ELF-1 (cell line): ENCODE data around the gene RBM41.
"Not testable (repeated sequence)": the region's sequence is repeated elsewhere in the genome, so short reads cannot be mapped to it uniquely, and the experiment has no call there.

ENCODE experiments used
- DNase-seq: peaks from one replicate; pipeline ENCODE4 v3.0.0-alpha.2; 2016; ENCODE audit warnings: low read depth, low spot score

RBM41 gene

DNA sequence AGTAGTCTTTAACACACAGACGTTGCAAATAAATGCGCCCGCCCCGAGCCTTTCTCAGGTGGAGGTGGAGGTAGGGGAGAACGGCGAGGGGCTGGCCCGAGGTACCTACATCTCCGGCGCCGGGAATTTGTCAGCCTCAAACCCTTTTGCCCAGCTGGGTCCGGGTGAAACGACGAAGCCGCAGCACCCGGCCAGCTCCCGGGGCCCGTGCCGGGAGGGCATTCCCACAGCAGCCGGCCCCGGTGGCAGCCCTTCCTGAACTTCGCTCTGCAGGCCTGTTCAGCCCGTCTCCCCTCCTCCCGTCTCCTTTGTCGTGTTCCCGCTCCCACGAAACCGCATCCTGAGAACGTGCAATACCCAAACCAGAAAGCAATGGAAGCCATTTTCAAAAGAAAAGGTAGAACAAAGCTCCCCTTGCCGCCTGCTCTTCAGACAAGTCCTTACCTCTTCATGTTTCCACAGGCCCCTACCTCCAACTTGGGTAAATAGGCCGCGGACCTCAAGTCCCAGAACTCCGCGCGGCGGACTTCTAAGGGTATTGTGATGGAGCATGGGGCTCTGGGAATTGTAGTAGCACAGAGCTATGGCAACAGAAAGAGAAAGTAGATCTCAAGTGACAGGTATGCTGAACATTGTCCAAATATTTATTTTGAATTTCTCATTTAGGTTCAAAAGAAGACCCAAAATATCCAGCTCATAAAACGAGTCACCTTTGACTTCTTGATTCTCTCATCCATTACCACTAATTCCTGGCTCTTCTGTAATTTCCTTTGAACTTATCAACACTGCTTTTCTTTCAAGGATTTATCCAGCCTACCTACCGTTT lies at the start of gene RBM41:
Gene RBM41, minus strand, starts transcription at position 501 of the 826 bp plus-strand sequence. Its CDS starts 49 bp downstream, at position 452.
- DNase-seq = peak; percentile 88

DNA sequence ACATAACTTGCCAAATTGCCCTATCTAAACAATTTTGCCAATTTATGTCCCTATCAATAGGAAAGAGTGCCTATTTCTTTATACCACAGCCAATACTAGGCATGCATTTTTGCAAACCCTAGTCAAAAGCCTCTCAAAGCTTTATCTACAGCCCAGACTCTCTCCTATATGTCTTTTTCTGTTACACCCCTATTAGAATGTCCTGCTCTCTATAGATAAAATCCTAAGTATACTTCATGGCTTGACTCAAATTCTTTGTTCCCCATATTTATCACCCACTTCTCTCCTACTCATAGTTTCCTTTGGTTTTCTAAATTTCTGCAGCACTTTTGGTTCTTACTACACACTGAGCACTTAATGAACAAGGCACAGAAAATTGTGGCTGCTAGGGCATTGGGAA lies 49.6 kb upstream of the RBM41 start:
- DNase-seq = no peak

DNA sequence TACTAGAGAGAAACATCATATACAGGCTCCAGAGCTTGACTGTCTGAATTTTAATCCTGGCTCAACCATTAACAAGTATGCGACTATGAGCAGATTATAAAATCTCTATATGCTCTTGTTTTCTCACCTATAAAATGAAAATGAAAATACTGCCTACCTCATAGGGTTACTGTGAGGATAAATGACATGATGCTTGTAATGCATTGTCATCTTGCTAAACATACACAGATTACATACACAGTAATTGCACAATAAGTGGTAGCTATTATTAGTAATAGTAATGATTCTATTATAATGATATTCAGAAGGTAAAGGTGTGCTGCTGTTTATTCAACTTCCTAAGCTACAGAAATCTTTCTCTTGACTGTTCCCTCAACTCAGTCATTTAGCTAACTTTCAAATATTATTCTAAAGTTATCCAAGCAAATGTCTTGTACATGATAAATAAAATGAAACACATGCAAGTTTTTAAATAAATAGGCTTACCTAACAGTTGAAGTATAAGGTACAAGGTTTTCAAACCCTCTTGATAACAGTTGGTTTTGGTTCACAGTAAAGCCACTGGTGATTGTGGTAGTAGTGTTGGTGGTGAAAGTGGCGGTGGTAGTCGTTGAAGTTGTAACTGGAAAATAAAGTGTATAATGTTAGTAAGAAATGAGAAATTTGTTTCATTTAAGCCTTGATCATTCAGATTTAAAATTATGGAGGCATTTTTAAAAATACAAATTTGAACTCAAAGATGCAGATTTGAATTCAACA lies 48.7 kb upstream of the RBM41 start:
- DNase-seq = no peak

DNA sequence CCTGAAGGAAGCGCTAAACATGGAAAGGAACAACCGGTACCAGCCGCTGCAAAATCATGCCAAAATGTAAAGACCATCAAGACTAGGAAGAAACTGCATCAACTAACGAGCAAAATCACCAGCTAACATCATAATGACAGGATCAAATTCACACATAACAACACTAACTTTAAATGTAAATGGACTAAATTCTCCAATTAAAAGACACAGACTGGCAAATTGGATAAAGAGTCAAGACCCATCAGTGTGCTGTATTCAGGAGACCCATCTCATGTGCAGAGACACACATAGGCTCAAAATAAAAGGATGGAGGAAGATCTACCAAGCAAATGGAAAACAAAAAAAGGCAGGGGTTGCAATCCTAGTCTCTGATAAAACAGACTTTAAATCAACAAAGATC lies 39.0 kb upstream of the RBM41 start:
- DNase-seq = not testable (repeated sequence)

DNA sequence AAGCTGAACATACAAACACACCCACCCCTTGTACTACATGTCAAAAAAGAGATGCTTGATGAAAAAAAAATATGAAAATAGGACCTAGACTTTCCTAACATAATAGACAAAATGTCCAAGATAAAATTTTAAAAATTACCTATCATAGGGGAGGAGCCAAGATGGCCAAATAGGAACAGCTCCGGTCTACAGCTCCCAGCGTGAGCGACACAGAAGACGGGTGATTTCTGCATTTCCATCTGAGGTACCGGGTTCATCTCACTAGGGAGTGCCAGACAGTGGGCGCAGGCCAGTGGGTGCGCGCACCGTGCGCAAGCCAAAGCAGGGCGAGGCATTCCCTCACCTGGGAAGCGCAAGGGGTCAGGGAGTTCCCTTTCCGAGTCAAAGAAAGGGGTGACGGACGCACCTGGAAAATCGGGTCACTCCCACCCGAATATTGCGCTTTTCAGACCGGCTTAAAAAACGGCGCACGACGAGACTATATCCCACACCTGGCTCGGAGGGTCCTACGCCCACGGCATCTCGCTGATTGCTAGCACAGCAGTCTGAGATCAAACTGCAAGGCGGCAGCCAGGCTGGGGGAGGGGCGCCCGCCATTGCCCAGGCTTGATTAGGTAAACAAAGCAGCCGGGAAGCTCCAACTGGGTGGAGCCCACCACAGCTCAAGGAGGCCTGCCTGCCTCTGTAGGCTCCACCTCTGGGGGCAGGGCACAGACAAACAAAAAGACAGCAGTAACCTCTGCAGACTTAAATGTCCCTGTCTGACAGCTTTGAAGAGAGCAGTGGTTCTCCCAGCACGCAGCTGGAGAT lies 37.2 kb upstream of the RBM41 start:
- not testable (repeated sequence) for DNase-seq

DNA sequence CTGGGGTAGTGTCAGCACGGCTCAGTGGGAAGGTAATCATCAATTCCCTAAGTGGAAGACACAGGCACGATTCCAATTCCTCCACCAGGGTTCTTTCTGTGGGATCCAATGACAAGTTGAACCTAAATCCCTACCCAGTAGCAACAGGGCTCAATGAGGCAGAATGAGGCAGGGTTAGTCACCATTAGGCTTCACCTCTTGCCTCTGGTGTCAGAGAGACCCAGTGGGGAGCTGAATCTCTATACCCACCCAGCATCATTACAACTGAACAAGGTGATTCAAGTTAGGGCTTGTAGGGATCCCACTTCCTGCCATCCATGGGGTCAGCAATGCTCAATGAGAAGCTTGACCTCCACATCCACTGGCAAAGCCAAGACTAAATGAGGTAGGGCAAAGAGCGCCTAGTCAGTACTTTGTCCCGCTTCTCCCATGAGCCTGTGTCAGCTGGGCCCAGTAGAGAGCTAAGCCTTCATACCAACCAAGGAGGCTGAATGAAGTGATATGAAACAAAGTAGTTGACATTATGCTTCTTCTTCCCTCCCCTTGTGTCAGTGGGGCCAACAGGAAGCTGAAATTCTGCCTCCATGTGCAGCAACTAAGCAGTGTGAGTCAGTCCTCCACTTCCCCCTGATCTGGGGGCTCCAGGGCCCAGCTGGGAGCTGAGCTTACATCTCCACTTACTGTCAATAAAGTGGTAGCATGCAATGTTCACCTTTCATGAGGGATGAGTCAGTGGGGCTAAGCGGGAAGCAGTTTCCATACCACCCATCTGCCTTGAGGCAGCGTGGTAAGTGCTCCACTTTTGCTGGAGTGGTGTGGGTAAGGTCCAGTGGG lies 36.4 kb upstream of the RBM41 start:
- peak; percentile 58 for DNase-seq

DNA sequence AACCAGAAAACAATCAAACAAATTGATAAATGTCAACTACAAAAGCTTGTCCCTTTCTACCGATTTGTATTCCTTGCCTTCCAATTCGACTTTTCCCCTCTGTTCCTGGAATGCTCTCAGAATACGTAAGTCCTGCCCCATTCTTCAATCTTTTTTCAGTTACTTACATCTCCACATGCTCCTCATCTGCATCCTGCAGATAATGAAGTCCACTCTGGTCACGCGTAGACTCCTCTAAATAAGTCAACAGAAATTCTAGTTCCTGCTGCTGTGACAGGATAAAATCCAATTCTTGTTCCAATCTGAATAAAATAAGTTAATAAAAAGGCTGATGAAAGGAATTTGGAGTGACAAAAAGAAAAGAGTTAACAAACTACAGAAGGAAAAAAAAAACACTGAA lies 34.4 kb upstream of the RBM41 start:
- DNase-seq = no peak

DNA sequence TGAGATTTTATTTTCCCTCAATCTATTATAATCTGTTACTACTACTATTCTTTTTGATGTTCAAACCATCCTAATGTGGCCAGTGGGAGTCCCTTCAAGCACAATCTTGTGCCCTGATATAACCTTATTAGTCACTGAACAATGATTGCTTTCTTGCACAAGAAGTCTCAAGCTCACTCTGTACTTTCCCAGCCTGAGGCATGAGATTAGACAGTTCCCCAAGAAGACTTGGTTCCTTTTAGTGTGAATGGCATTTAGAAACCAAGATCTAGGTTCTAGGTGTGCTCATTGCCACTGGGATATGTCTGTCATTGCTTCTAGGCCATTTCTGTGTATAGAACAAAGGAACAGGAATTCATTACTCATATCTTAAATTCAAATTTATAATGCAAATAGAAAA lies 28.0 kb upstream of the RBM41 start:
- DNase-seq = no peak

DNA sequence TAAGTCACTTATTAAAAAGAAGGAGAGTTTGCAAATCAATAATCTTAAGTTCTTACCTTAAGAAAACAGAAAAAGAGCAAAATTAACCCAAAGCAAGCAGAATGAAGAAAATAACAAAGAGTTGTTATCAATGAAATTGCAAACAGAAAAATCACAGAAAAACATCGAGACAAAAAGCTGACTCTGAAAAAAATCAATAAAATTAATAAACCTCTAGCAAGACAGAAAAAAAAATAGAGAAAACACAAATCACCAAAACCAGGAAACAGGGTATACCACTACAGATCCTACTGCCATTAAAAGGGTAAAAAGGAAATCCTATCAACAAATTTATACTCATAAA lies 17.3 kb upstream of the RBM41 start:
- DNase-seq = no peak

DNA sequence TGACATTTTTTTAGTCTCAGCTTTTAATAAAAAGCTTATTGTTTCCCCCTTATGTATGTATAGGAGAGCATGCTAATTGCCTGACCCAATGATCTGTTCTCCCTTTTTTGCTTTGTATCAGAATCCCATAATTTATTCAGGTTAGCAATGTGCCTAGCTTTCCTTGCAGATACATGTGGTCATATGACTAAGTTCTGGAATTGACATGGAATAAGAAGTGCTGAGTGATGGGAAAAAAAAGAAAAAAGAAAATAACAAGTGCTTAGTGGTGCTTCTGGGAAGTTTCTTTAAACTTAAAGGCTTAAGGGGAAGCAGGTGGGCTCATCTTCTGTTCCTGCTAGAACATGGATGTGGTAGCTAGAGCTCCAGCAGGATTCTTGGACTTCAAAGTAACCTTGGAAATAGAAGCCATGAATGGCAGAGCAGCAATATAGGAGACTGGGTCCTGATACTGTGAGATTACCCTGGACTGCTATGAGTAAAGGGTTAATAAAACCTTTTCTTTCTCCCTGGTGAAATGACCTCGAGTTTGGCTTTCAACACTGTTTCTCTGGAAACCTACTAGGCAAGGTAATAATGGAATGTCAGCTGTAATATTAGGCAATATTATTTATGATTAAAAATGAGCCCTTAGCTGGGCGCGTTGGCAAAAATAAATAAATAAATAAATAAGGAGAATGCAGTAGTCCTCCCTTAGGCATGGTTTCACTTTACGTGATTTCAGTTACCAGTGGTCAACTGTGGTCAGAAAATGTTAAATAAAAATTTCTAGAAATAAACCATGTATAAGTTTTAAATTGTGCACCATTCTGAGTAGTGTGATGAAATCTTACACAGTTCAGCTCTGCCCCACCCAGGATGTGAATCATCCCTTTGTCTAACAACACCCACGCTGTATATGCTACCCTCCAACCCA lies 16.7 kb upstream of the RBM41 start:
- DNase-seq = no peak

DNA sequence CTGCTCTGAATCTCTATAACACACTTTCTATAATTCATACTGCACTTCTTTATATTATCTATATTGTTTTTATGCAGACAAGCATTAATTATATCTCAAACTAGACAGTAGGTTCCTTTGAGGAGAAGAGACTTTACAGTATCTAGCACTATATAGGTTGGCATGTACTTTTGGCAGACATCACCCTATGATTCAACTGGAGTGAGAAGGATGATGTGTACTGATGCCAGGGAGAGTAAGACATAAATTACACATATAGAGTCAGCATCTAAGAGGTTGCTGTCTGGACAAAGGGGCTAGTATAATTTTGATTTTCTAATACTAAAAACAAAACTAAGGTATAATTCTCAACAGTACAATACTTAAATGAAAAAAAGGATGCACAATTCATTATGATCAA lies 5.1 kb upstream of the RBM41 start:
- no peak for DNase-seq

DNA sequence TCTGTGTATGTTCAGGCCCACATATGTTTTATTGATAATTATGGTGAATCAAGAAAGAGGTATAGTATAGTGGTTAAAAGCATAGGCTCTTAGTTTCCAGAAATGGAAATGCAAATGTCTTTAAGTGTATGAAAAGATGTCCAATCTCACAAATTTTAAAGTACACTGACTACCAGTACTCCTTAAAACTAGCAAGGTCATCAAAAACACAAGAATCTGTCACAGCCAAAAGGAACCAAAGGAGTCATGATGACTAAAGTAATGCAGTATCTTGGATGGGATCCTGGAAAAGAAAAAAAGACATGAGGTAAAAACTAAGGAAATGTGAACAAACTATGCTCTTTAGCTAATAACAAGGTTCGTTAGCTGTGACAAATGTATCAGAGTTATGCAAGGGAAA lies 661 bp upstream of the RBM41 start:
- DNase-seq = no peak

DNA sequence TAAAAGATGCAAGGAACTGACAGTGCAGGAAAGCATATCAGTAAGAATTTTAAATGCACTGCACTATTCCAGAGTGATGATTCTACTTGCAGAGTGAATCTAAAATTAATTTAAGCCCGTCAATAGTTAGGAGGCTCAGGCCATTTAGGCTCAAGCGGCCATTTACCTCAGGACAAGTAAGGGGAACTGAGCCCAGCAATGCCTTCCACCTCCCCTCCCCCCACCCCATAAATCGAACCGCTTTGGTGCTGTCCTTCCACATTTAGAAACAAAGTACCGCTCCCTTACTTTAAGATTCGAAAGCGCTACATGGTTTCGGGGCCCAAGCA lies 665 bp downstream of the RBM41 start:
- no peak for DNase-seq

DNA sequence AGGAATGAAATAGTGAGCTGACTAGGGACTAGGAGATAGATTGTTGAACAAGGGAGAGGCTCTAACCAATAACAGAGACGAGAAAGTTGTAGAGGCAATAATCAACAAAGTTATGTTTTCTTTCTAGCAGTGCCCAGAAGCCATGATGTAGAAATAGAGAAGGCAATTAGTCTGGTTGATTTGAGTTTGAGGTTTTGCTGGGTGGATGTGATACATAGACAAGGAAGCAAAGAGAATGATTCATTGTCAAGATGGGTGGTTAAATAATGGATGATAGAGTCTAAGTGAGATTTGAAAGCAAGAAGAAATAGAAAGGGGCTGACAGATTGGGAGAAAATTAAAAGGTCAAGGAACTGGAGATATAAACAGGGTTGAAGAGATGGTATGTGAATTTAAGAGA lies 11.2 kb downstream of the RBM41 start:
- no peak for DNase-seq

DNA sequence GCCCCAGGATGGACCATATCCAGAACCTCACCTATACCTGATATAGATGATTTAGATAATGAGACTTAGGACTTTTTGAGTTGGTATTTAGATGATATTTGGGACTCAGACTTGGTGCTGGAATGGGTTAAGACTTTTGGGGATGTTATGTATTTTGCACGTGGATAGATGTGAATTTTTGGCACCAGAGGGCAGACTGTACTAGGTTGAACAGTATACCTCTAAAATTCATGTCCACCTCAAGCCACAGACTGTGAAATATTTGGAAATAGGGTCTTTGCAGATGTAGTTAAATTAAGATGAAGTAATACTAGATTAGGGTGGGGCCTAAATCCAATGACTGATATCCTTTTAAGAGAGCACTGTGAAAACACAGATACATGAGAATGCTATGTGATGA lies 15.6 kb downstream of the RBM41 start:
- DNase-seq = peak; percentile 1

DNA sequence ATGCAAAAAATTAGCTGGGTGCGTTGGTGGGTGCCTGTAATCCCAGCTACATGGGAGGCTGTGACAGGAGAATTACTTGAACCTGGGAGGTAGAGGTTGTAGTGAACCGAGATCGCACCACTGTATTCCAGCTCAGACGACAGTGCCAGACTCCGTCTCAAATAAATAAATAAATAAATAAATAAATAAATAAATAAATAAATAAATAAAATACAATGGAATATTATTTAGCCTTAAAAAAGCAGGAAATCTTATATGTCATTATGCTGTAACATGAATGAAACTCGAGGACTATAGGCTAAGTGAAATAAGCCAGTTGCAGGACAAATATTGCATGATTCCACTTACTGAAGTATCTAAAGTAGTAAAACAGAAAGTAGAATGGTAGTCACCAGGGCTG lies 42.5 kb downstream of the RBM41 start:
- no peak for DNase-seq

DNA sequence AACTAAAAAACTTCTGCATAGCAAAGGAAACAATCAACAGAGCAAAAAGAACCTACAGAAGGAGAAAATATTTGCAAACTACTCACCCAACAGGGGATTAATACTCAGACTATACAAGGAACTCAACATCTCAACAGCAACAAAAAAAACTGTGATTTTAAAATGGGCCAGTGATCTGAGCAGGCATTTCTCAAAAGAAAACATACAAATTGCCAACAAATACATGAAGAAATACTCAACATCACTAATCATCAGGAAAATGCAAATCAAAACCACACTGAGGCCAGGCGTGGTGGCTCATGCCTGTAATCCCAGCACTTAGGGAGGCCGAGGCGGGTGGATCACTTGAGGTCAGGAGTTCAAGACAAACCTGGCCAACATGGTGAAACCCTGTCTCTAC lies 60.9 kb downstream of the RBM41 start:
- not testable (repeated sequence) for DNase-seq

DNA sequence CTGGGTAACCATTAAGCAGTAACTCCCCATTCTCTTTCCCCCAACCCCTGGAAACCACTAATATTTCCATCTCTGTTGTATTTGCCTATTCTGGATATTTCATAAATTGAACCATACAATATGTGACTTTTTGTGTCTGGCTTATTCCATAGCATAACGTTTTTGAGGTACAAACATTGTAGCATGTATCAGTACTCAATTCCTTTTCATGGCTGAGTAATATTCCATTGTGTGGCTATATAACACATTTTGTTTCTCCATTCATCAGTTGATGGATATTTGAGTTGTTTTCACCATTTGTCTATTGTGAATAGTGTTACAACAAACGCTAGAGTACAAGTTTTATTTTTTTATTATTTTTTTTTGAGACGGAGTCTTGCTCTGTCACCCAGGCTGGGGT lies 63.6 kb downstream of the RBM41 start:
- DNase-seq = no peak

DNA sequence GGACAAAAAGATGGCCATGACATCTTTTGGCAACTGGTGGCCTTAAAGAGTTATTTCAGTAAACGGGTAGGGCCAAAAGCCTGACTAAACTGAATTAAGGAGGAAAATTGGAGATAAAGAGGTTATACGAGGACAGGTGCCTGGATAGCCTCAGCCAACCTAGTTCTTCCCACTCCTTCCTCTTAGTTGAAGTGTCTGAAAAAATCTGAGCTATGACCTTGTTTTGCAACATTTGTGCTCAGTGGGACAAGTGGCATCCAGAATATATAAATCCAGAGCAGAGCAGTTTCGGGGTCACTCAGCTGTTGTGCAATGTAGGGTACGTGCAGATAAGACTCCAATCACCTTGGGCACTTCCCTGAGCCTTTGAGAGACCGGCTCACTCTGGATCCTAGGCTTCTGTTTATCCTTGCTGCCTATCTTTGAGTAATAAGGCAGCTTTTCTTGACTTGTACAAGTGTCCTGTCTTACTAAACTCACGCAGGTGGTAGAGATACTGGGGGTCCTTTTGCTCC lies 68.4 kb downstream of the RBM41 start:
- DNase-seq = no peak

DNA sequence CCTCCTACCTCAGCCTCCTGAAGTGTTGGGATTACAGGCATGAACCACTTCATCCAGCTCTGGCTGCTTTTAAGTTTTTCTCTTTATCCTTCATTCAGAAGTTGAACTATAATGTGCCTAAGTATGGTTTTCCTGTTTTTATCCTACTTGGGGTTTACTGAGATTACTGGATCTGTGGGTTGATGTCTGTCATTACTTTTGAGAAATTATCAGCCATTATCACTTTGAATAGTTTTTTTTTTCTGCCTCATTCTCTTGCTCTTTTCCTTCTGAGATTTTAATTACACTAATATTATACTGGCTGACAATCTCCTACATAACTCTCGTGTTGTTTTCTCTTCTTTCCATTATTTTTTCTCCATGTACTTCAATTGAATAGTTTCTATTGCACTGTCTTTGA lies 71.0 kb downstream of the RBM41 start:
- no peak for DNase-seq
